HG02610 (cell line): Measurements from ENCODE around the gene XG.
"Not testable (repeated sequence)": the region's sequence is repeated elsewhere in the genome, so short reads cannot be mapped to it uniquely, and the experiment has no call there.

ENCODE experiments used
- ATAC-seq: cut with Tn5 transposase; IDR thresholded peaks from one replicate; pipeline ENCODE4 v1.9.1; 2021; ENCODE audit warnings: mild to moderate bottlenecking, moderate library complexity; ENCODE audit not compliant: unreplicated experiment

The XG gene

GRCh38 chrX:2774776-2775175 is 22.9 kb downstream of the XG start:
- ATAC-seq = no peak

GRCh38 chrX:2780472-2781225 is 28.8 kb downstream of the XG start:
- ATAC-seq = not testable (repeated sequence)

- no peak for ATAC-seq
These were observed 29.4 kb downstream of the XG start for GRCh38 chrX:2781226-2781571.

- no peak for ATAC-seq
These were observed 29.9 kb downstream of the XG start for GRCh38 chrX:2781698-2782097.

- ATAC-seq = no peak
These were observed 30.3 kb downstream of the XG start for GRCh38 chrX:2782171-2782570.

- no peak for ATAC-seq
These were observed 30.9 kb downstream of the XG start for GRCh38 chrX:2782778-2783177.

- ATAC-seq = no peak
These were observed 32.2 kb downstream of the XG start for GRCh38 chrX:2784026-2784425.

- ATAC-seq = no peak
These were observed 33.7 kb downstream of the XG start for GRCh38 chrX:2785538-2785937.

- no peak for ATAC-seq
These were observed 37.1 kb downstream of the XG start for GRCh38 chrX:2788980-2789379.

GRCh38 chrX:2789569-2789968 is 37.7 kb downstream of the XG start:
- ATAC-seq = no peak

- no peak for ATAC-seq
These were observed 41.9 kb downstream of the XG start for GRCh38 chrX:2793752-2794151.

- ATAC-seq = no peak
These were observed 42.5 kb downstream of the XG start for GRCh38 chrX:2794336-2794735.

- not testable (repeated sequence) for ATAC-seq
These were observed 45.0 kb downstream of the XG start for GRCh38 chrX:2796808-2797207.

GRCh38 chrX:2799369-2799768 is 47.5 kb downstream of the XG start:
- ATAC-seq = no peak

- not testable (repeated sequence) for ATAC-seq
These were observed 48.1 kb downstream of the XG start for GRCh38 chrX:2799980-2800379.

GRCh38 chrX:2801223-2801622 is 49.4 kb downstream of the XG start:
- no peak for ATAC-seq

GRCh38 chrX:2802376-2803090 is 50.7 kb downstream of the XG start:
- not testable (repeated sequence) for ATAC-seq

GRCh38 chrX:2803486-2803885 is 51.6 kb downstream of the XG start:
- not testable (repeated sequence) for ATAC-seq

- ATAC-seq = not testable (repeated sequence)
These were observed 52.4 kb downstream of the XG start for GRCh38 chrX:2804106-2804843.

- not testable (repeated sequence) for ATAC-seq
These were observed 53.0 kb downstream of the XG start for GRCh38 chrX:2804858-2805257.

GRCh38 chrX:2811271-2811670 is 59.4 kb downstream of the XG start:
- ATAC-seq = no peak
